Naive B cell (primary cell): ENCODE measurements around the gene KCNA2. TPM values are rescaled to one million over a fixed set of nuclear protein-coding genes. Genes with fewer than 3 reads are reported as not detected.

Source experiments
- ATAC-seq, 2 donors: fragments of 150-1000 bp; cut with Tn5 transposase; 2 replicates each; pipeline ENCODE4 v1.10.0; 2021; ENCODE audit warnings: low read depth in 2 of 2, mild to moderate bottlenecking in 2 of 2, moderate library complexity in 2 of 2
- DNase-seq: peaks from one replicate; pipeline ENCODE4 v3.0.0; 2022
- H3K27ac Mint-ChIP-seq, 6 donors: one replicate each; pipeline ENCODE4 v1.8.0; 2020 to 2022; ENCODE audit warnings: mild to moderate bottlenecking in 6 of 6, mixed read lengths in 6 of 6, moderate library complexity in 5 of 6, inconsistent platforms in 2 of 6
- H3K27me3 Mint-ChIP-seq, 3 donors: one replicate each; pipeline ENCODE4 v1.8.0; 2021 to 2022; ENCODE audit warnings: mixed read lengths in 3 of 3, mild to moderate bottlenecking in 1 of 3
- H3K36me3 Mint-ChIP-seq, 2 donors: one replicate each; pipeline ENCODE4 v1.8.0; 2020 to 2022; ENCODE audit warnings: mixed read lengths in 2 of 2, inconsistent platforms in 1 of 2, mild to moderate bottlenecking in 1 of 2
- H3K4me1 Mint-ChIP-seq, 3 donors: one replicate each; pipeline ENCODE4 v1.8.0; 2020 to 2022; ENCODE audit warnings: mixed read lengths in 3 of 3, inconsistent platforms in 1 of 3, mild to moderate bottlenecking in 1 of 3, moderate library complexity in 1 of 3
- H3K4me3 Mint-ChIP-seq, 8 donors: one replicate each; pipeline ENCODE4 v1.8.0; 2020 to 2022; ENCODE audit warnings: mild to moderate bottlenecking in 8 of 8, mixed read lengths in 8 of 8, moderate library complexity in 8 of 8, inconsistent platforms in 2 of 8
- H3K9me3 Mint-ChIP-seq, 7 donors: one replicate each; pipeline ENCODE4 v1.8.0; 2020 to 2022; ENCODE audit warnings: mixed read lengths in 7 of 7, mild to moderate bottlenecking in 5 of 7, inconsistent platforms in 2 of 7, moderate library complexity in 1 of 7
- polyA plus RNA-seq, 6 donors: library from polyadenylated mRNA; unstranded; fragments of 300-500 nt; fragmentation: Illumina TruSeq; gene quantifications; one replicate each; pipeline ENCODE4 v1.2.3, GENCODE V29; 2021; ENCODE audit warnings: low read depth in 6 of 6

KCNA2 gene
- polyA plus RNA-seq: not detected

GRCh38 chr1:110605901-110606656 lies at the start of gene KCNA2:
Gene KCNA2 (minus strand): TSS chr1:110606358. CDS start chr1:110604782, 1,576 bp downstream.
- no peak for DNase-seq
- Mint-ChIP-seq H3K27ac (peak within 1 kb of the TSS in 1 of 6 donors; percentile 87), H3K27me3 (peaks cover 44 to 80% (median 56%) of the 10 kb centered on the region in 3 donors), H3K4me3 (peak within 1 kb of the TSS; percentile 85 to 92 (median 88)), H3K9me3 (no peaks in the 10 kb centered on the region), H3K4me1 (peaks cover 19 to 34% (median 29%) of the 10 kb centered on the region in 3 donors), H3K36me3 (no peaks in the 10 kb centered on the region)
- ATAC-seq: peak; percentile 31 to 37

GRCh38 chr1:110650609-110651008 lies 44.5 kb upstream of the KCNA2 start:
- H3K27me3 Mint-ChIP-seq: peaks cover 0 to 11% (median 4%) of the 10 kb centered on the region in 3 donors
- peaks cover 0 to 2% (median 0%) of the 10 kb centered on the region in 7 donors for H3K9me3 Mint-ChIP-seq
- H3K27ac Mint-ChIP-seq: no peak overlapping the region
- DNase-seq (no peak), ATAC-seq (no peak)
- peaks cover 0 to 4% (median 0%) of the 10 kb centered on the region in 3 donors for H3K4me1 Mint-ChIP-seq
- H3K4me3 Mint-ChIP-seq: no peak overlapping the region
- H3K36me3 Mint-ChIP-seq: no peaks in the 10 kb centered on the region

- no peak for ATAC-seq
- no peak for DNase-seq
These were observed 42.3 kb upstream of the KCNA2 start for GRCh38 chr1:110648417-110648816.

GRCh38 chr1:110647254-110647891 lies 41.2 kb upstream of the KCNA2 start:
- Mint-ChIP-seq H3K27me3 (peaks cover 0 to 11% (median 4%) of the 10 kb centered on the region in 3 donors), H3K4me3 (no peak overlapping the region), H3K36me3 (no peaks in the 10 kb centered on the region), H3K4me1 (peaks cover 5 to 9% (median 6%) of the 10 kb centered on the region in 3 donors), H3K9me3 (peaks cover 0 to 2% (median 0%) of the 10 kb centered on the region in 7 donors), H3K27ac (no peak overlapping the region)
- no peak for DNase-seq
- no peak for ATAC-seq

More at GRCh38 chr1:110648417-110648816, 42.3 kb upstream of the KCNA2 start:
- Mint-ChIP-seq H3K9me3 (peaks cover 0 to 2% (median 0%) of the 10 kb centered on the region in 7 donors), H3K4me3 (no peak overlapping the region), H3K27me3 (peaks cover 0 to 11% (median 4%) of the 10 kb centered on the region in 3 donors), H3K27ac (no peak overlapping the region), H3K4me1 (peaks cover 5 to 9% (median 6%) of the 10 kb centered on the region in 3 donors), H3K36me3 (no peaks in the 10 kb centered on the region)

- peaks cover 12 to 17% (median 16%) of the 10 kb centered on the region in 3 donors for H3K4me1 Mint-ChIP-seq
- ATAC-seq (no peak), DNase-seq (no peak)
- peaks cover 0 to 5% (median 0%) of the 10 kb centered on the region in 7 donors for H3K9me3 Mint-ChIP-seq
- no peaks in the 10 kb centered on the region for H3K36me3 Mint-ChIP-seq
- H3K27ac Mint-ChIP-seq: no peak overlapping the region
- peaks cover 0 to 11% (median 4%) of the 10 kb centered on the region in 3 donors for H3K27me3 Mint-ChIP-seq
- no peak overlapping the region for H3K4me3 Mint-ChIP-seq
These were observed 39.9 kb upstream of the KCNA2 start for GRCh38 chr1:110645821-110646735.

GRCh38 chr1:110645211-110645610 lies 39.1 kb upstream of the KCNA2 start:
- peaks cover 12 to 17% (median 16%) of the 10 kb centered on the region in 3 donors for H3K4me1 Mint-ChIP-seq
- no peak overlapping the region for H3K4me3 Mint-ChIP-seq
- no peak overlapping the region for H3K27ac Mint-ChIP-seq

GRCh38 chr1:110643879-110644472 lies 37.8 kb upstream of the KCNA2 start:
- Mint-ChIP-seq H3K4me1 (peaks cover 12 to 17% (median 16%) of the 10 kb centered on the region in 3 donors), H3K9me3 (peaks cover 0 to 5% (median 0%) of the 10 kb centered on the region in 7 donors), H3K4me3 (no peak overlapping the region), H3K27ac (peak overlapping the region in 2 of 6 donors; percentile 33 to 77), H3K27me3 (peaks cover 0 to 11% (median 4%) of the 10 kb centered on the region in 3 donors), H3K36me3 (no peaks in the 10 kb centered on the region)
- peak; percentile 20 for DNase-seq
- peak; percentile 71 to 86 for ATAC-seq

More at GRCh38 chr1:110645211-110645610, 39.1 kb upstream of the KCNA2 start:
- DNase-seq: no peak
- no peak for ATAC-seq
- peaks cover 0 to 11% (median 4%) of the 10 kb centered on the region in 3 donors for H3K27me3 Mint-ChIP-seq
- peaks cover 0 to 5% (median 0%) of the 10 kb centered on the region in 7 donors for H3K9me3 Mint-ChIP-seq
- no peaks in the 10 kb centered on the region for H3K36me3 Mint-ChIP-seq

- no peaks in the 10 kb centered on the region for H3K27me3 Mint-ChIP-seq
- DNase-seq (no peak), ATAC-seq (no peak)
- peaks cover 29 to 34% (median 31%) of the 10 kb centered on the region in 3 donors for H3K4me1 Mint-ChIP-seq
- H3K27ac Mint-ChIP-seq: peak overlapping the region in 2 of 6 donors; percentile 7 to 63
- H3K4me3 Mint-ChIP-seq: no peak overlapping the region
- H3K36me3 Mint-ChIP-seq: no peaks in the 10 kb centered on the region
- peaks cover 0 to 5% (median 0%) of the 10 kb centered on the region in 7 donors for H3K9me3 Mint-ChIP-seq
These were observed 33.7 kb upstream of the KCNA2 start for GRCh38 chr1:110639724-110640386.

GRCh38 chr1:110638556-110638955 lies 32.4 kb upstream of the KCNA2 start:
- peak overlapping the region in 1 of 6 donors; percentile 60 for H3K27ac Mint-ChIP-seq
- no peaks in the 10 kb centered on the region for H3K36me3 Mint-ChIP-seq
- H3K4me1 Mint-ChIP-seq: peaks cover 33 to 42% (median 34%) of the 10 kb centered on the region in 3 donors
- H3K4me3 Mint-ChIP-seq: no peak overlapping the region
- DNase-seq (no peak), ATAC-seq (no peak)
- H3K9me3 Mint-ChIP-seq: peaks cover 0 to 5% (median 0%) of the 10 kb centered on the region in 7 donors
- no peaks in the 10 kb centered on the region for H3K27me3 Mint-ChIP-seq

GRCh38 chr1:110638058-110638457 lies 31.9 kb upstream of the KCNA2 start:
- no peaks in the 10 kb centered on the region for H3K27me3 Mint-ChIP-seq
- ATAC-seq: no peak

GRCh38 chr1:110637475-110637874 lies 31.3 kb upstream of the KCNA2 start:
- H3K4me3 Mint-ChIP-seq: no peak overlapping the region
- no peak for ATAC-seq
- DNase-seq: no peak
- H3K4me1 Mint-ChIP-seq: peaks cover 38 to 48% (median 40%) of the 10 kb centered on the region in 3 donors
- peaks cover 0 to 5% (median 0%) of the 10 kb centered on the region in 7 donors for H3K9me3 Mint-ChIP-seq
- no peaks in the 10 kb centered on the region for H3K36me3 Mint-ChIP-seq
- no peaks in the 10 kb centered on the region for H3K27me3 Mint-ChIP-seq
- no peak overlapping the region for H3K27ac Mint-ChIP-seq

More at GRCh38 chr1:110638058-110638457, 31.9 kb upstream of the KCNA2 start:
- Mint-ChIP-seq H3K36me3 (no peaks in the 10 kb centered on the region), H3K9me3 (peaks cover 0 to 5% (median 0%) of the 10 kb centered on the region in 7 donors), H3K4me3 (no peak overlapping the region), H3K4me1 (peaks cover 38 to 46% (median 38%) of the 10 kb centered on the region in 3 donors), H3K27ac (peak overlapping the region in 1 of 6 donors; percentile 30)
- DNase-seq: no peak
